SK-N-SH treated with all-trans-retinoic acid at 6 μM for 48 hours (cell line): ENCODE measurements around the gene CLTA.

ENCODE experiments used
- ATAC-seq: fragments of 200-7000 bp; cut with Tn5 transposase; 3 replicates; pipeline ENCODE4 v1.9.1; 2020; ENCODE audit warnings: mild to moderate bottlenecking, moderate library complexity
- ARNTL ChIP-seq: fragments of 450-650 bp; formaldehyde crosslinking; IDR thresholded peaks from 2 replicates; pipeline ENCODE4 v1.5.0; 2020; ENCODE audit warnings: low read depth, mild to moderate bottlenecking, moderate library complexity, borderline replicate concordance
- CSDC2 ChIP-seq: fragments of 250-450 bp; sonication (Bioruptor Pico); IDR thresholded peaks from 2 replicates; pipeline ENCODE4 v1.5.0; 2020; ENCODE audit warnings: mild to moderate bottlenecking, moderate library complexity
- ESRRG ChIP-seq: fragments of 250-450 bp; sonication (Bioruptor Pico); IDR thresholded peaks from 2 replicates; pipeline ENCODE4 v1.6.1; 2021; ENCODE audit warnings: mild to moderate bottlenecking
- GLIS3 ChIP-seq: fragments of 250-450 bp; sonication (Bioruptor Pico); IDR thresholded peaks from 2 replicates; pipeline ENCODE4 v1.5.0; 2020; ENCODE audit warnings: mild to moderate bottlenecking, moderate library complexity
- ISL1 ChIP-seq: fragments of 250-450 bp; sonication (Bioruptor Pico); IDR thresholded peaks from 2 replicates; pipeline ENCODE4 v2.1.2; 2022; ENCODE audit warnings: mild to moderate bottlenecking, moderate library complexity
- OSR1 ChIP-seq: fragments of 250-450 bp; sonication (Bioruptor Pico); IDR thresholded peaks from 2 replicates; pipeline ENCODE4 v1.8.0; 2022; ENCODE audit warnings: moderate library complexity, mild to moderate bottlenecking, inconsistent platforms
- PPARA ChIP-seq: fragments of 250-450 bp; sonication (Bioruptor Pico); IDR thresholded peaks from 2 replicates; pipeline ENCODE4 v1.5.0; 2020; ENCODE audit warnings: mild to moderate bottlenecking, borderline replicate concordance
- SNAI2 ChIP-seq: fragments of 250-450 bp; sonication (Bioruptor Pico); IDR thresholded peaks from 2 replicates; pipeline ENCODE4 v1.5.0; 2020; ENCODE audit warnings: mild to moderate bottlenecking, moderate library complexity
- TCF4 ChIP-seq: fragments of 250-450 bp; sonication (Bioruptor Pico); IDR thresholded peaks from 2 replicates; pipeline ENCODE4 v1.8.0; 2021; ENCODE audit warnings: mild to moderate bottlenecking, moderate library complexity, borderline replicate concordance
- TOX ChIP-seq: fragments of 250-450 bp; sonication (Bioruptor Pico); IDR thresholded peaks from 2 replicates; pipeline ENCODE4 v1.8.0; 2021; ENCODE audit warnings: mild to moderate bottlenecking, moderate library complexity, borderline replicate concordance
- ZFP3 ChIP-seq: fragments of 250-450 bp; sonication (Bioruptor Pico); IDR thresholded peaks from 2 replicates; pipeline ENCODE4 v1.5.0; 2020; ENCODE audit warnings: mild to moderate bottlenecking, moderate library complexity
- ZFP30 ChIP-seq: fragments of 450-650 bp; formaldehyde crosslinking; IDR thresholded peaks from 2 replicates; pipeline ENCODE4 v1.5.0; 2022; ENCODE audit warnings: mild to moderate bottlenecking, moderate library complexity
- ZNF565 ChIP-seq: fragments of 450-650 bp; formaldehyde crosslinking; conservative IDR thresholded peaks from 2 replicates; pipeline ENCODE4 v1.5.0; 2020; ENCODE audit warnings: low read depth, mild to moderate bottlenecking, moderate library complexity
- ZNF70 ChIP-seq: fragments of 450-650 bp; formaldehyde crosslinking; IDR thresholded peaks from 2 replicates; pipeline ENCODE4 v1.5.0; 2020; ENCODE audit warnings: mild to moderate bottlenecking, moderate library complexity
- ZNF8 ChIP-seq: fragments of 450-650 bp; formaldehyde crosslinking; IDR thresholded peaks from 2 replicates; pipeline ENCODE4 v1.5.0; 2020; ENCODE audit warnings: mild to moderate bottlenecking, moderate library complexity
- TF ChIP-seq, protein P1 (sequence below): fragments of 250-450 bp; sonication (Bioruptor Pico); IDR thresholded peaks from 2 replicates; pipeline ENCODE4 v1.5.0; 2020; ENCODE audit warnings: mild to moderate bottlenecking, moderate library complexity
- TF ChIP-seq, protein P2 (sequence below): fragments of 250-450 bp; sonication (Bioruptor Pico); IDR thresholded peaks from 2 replicates; pipeline ENCODE4 v1.5.1; 2021; ENCODE audit warnings: mild to moderate bottlenecking, moderate library complexity
- TF ChIP-seq, protein P3 (sequence below): fragments of 250-450 bp; sonication (Bioruptor Pico); IDR thresholded peaks from 2 replicates; pipeline ENCODE4 v1.5.1; 2020; ENCODE audit warnings: low read depth, mild to moderate bottlenecking, moderate library complexity

Gene CLTA

DNA sequence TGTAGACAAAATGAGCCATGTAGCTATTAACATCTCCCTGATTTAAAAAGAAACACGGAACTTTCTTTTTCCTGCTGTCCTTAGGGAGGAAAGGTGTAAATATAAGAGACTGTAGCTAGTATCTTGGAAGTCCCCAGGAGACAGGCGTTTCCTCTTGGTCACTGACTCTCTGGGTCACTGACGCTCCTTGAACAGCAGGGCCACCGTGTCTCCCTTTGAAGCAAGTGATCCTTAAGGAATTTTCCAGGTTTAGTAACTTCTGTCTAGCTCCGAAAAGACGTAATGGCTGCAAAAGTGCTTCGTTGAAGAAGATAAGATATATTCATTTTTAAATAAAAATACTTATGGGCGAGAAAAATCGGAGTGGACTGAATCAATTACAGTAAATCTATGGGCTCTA, 745 bp upstream of the CLTA start:
- no peak for ATAC-seq
- TF ChIP-seq, protein P1, sequence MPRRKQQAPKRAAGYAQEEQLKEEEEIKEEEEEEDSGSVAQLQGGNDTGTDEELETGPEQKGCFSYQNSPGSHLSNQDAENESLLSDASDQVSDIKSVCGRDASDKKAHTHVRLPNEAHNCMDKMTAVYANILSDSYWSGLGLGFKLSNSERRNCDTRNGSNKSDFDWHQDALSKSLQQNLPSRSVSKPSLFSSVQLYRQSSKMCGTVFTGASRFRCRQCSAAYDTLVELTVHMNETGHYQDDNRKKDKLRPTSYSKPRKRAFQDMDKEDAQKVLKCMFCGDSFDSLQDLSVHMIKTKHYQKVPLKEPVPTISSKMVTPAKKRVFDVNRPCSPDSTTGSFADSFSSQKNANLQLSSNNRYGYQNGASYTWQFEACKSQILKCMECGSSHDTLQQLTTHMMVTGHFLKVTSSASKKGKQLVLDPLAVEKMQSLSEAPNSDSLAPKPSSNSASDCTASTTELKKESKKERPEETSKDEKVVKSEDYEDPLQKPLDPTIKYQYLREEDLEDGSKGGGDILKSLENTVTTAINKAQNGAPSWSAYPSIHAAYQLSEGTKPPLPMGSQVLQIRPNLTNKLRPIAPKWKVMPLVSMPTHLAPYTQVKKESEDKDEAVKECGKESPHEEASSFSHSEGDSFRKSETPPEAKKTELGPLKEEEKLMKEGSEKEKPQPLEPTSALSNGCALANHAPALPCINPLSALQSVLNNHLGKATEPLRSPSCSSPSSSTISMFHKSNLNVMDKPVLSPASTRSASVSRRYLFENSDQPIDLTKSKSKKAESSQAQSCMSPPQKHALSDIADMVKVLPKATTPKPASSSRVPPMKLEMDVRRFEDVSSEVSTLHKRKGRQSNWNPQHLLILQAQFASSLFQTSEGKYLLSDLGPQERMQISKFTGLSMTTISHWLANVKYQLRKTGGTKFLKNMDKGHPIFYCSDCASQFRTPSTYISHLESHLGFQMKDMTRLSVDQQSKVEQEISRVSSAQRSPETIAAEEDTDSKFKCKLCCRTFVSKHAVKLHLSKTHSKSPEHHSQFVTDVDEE (CRISPR knock-in tag) = no peak
- no peak for TF ChIP-seq ESRRG (CRISPR knock-in tag)
- TF ChIP-seq TCF4 = no peak
- no peak for TF ChIP-seq ZNF70 (CRISPR knock-in tag)
- TF ChIP-seq ZFP3 = no peak
- TF ChIP-seq, protein P2, sequence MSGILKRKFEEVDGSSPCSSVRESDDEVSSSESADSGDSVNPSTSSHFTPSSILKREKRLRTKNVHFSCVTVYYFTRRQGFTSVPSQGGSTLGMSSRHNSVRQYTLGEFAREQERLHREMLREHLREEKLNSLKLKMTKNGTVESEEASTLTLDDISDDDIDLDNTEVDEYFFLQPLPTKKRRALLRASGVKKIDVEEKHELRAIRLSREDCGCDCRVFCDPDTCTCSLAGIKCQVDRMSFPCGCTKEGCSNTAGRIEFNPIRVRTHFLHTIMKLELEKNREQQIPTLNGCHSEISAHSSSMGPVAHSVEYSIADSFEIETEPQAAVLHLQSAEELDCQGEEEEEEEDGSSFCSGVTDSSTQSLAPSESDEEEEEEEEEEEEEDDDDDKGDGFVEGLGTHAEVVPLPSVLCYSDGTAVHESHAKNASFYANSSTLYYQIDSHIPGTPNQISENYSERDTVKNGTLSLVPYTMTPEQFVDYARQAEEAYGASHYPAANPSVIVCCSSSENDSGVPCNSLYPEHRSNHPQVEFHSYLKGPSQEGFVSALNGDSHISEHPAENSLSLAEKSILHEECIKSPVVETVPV (CRISPR knock-in tag) = no peak
- no peak for TF ChIP-seq GLIS3
- TF ChIP-seq CSDC2 (CRISPR knock-in tag) = no peak
- TF ChIP-seq, protein P3, sequence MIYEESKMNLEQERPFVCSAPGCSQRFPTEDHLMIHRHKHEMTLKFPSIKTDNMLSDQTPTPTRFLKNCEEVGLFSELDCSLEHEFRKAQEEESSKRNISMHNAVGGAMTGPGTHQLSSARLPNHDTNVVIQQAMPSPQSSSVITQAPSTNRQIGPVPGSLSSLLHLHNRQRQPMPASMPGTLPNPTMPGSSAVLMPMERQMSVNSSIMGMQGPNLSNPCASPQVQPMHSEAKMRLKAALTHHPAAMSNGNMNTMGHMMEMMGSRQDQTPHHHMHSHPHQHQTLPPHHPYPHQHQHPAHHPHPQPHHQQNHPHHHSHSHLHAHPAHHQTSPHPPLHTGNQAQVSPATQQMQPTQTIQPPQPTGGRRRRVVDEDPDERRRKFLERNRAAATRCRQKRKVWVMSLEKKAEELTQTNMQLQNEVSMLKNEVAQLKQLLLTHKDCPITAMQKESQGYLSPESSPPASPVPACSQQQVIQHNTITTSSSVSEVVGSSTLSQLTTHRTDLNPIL = no peak
- no peak for TF ChIP-seq TOX (CRISPR knock-in tag)
- no peak for TF ChIP-seq PPARA (CRISPR knock-in tag)
- TF ChIP-seq ZFP30 (CRISPR knock-in tag) = no peak

DNA sequence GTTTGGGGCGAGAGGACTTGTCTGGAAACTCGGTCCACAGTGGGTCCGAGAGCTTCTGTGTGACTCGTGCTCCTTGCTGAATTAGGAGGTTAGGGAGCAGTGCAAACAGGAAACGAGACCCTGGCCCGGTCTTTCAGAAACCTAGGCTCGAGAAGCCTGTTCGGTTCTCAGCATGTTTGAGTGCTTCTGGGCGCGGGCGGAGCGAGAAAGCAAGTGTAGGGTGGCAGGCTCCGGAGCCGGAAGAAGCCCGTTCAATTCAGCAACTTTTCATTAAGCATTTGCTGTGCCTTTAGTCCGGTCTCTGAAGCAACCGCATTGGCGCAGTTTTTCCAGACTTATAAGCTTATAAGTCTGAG, 547 bp downstream of the CLTA start:
- peak; percentile 19 for ATAC-seq
- no peak for TF ChIP-seq GLIS3
- no peak for TF ChIP-seq ZNF70 (CRISPR knock-in tag)
- TF ChIP-seq TOX (CRISPR knock-in tag) = no peak
- no peak for TF ChIP-seq ZNF565
- no peak for TF ChIP-seq ZNF8 (CRISPR knock-in tag)

DNA sequence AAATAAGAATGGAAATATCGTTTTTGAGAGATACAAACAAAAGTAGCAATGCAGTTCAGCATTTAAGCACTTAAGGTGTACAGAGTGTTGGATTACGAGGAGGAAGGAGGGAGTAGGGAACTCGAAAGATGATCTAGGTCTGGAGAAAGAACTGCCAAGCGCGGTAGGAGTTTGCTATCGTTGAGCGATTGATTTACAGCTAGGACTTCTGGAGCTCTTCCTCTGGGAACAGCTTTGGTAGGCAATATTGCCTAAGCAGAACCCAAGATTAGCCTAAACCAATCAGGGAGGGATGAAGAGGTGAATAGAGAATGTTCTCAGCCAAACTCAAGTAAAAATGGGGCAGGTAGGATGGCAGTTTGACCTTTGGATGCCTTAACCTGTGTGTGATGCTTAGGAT, 965 bp downstream of the CLTA start:
- TF ChIP-seq ARNTL (CRISPR knock-in tag) (no peak), SNAI2 (CRISPR knock-in tag) (no peak), OSR1 (CRISPR knock-in tag) (no peak), ISL1 (no peak), ZNF565 (no peak), ZNF70 (CRISPR knock-in tag) (no peak), TOX (CRISPR knock-in tag) (no peak), TCF4 (no peak)
- TF ChIP-seq, protein P3 = no peak
- TF ChIP-seq, protein P1 (CRISPR knock-in tag) = no peak
- no peak for ATAC-seq

DNA sequence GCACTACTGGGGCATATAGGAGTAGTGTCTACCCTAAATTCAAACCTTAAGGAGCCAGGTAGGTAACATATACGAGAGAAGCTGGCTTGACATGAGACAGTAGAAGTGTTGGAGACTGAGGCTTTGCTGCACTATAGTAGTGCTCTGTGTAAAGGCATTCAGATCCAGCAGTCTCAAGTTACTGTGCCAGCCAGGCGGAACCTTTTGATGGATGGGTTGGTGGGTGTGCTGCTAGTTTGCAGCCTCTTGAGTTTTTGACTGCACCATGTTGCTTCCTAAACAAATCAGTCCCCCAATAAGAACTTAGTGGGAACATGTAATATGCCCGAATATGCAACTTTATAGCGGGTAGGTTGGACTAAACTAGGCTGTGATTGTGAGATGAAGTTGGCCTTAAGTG, 1.5 kb downstream of the CLTA start:
- ATAC-seq = peak; percentile 15
- TF ChIP-seq ESRRG (CRISPR knock-in tag) = no peak

DNA sequence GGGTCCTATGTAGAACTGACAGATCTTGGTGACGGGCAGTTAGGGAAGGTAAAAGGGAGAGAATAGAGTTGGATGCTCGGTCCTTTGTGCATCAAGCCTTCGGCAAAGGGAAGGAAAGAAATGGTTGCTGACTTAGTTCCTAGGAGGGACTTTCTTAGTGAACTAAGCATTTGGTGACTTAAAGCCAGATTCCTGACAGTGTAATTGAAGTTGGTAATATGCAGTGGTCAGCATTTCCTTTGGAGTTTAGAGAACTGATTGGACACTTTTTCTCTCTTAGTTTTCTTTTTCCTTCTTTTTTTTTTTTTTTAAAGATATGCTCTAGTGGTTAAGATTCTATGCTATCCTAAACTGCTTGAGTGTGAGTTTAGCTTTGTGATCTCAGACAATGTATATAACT, 2.3 kb downstream of the CLTA start:
- ATAC-seq = no peak
- no peak for TF ChIP-seq PPARA (CRISPR knock-in tag)
